HTR-8/SVneo (cell line): ENCODE measurements around the gene MAP3K14.

ENCODE experiments used
- DNase-seq: peaks from one replicate; pipeline ENCODE4 v3.0.0; 2011; ENCODE audit warnings: low spot score, mixed read lengths; ENCODE audit not compliant: insufficient read length
- FAIRE-seq: peaks from 2 replicates; lab custom pipeline; 2011; peaks lifted over from hg19 to GRCh38; lab: Jason Lieb, UNC

The MAP3K14 gene

DNA sequence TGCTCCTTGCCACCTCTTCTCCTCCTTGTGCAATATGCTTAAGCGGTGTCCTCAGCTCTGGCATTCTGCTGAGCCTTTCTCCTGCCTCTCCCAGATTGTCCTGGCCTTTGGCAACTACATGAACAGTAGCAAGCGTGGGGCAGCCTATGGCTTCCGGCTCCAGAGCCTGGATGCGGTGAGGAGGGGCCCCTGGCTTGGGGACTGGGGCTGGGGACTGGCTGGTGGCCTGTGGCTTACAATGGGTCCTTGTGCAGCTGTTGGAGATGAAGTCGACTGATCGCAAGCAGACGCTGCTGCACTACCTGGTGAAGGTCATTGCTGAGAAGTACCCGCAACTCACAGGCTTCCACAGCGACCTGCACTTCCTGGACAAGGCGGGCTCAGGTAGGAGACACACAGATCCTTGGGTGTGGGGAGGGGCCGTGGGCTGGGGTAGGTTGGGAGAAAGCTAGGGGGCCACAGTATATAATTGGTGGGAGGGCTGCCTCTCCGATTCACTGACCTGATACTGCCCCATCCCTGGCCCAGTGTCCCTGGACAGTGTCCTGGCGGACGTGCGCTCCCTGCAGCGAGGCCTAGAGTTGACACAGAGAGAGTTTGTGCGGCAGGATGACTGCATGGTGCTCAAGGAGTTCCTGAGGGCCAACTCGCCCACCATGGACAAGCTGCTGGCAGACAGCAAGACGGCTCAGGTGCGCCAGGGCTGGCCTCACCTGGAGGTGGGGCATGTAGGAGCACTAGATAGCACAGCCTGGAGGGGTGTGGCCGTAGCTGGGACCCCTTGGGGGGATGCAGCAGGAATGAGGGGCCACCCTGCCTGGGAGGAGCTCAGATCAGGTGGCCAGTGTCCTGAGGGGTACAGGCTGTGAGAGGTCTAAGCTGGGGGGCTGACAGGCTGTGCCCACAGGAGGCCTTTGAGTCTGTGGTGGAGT lies 71.8 kb downstream of the MAP3K14 start:
- no peak for FAIRE-seq

DNA sequence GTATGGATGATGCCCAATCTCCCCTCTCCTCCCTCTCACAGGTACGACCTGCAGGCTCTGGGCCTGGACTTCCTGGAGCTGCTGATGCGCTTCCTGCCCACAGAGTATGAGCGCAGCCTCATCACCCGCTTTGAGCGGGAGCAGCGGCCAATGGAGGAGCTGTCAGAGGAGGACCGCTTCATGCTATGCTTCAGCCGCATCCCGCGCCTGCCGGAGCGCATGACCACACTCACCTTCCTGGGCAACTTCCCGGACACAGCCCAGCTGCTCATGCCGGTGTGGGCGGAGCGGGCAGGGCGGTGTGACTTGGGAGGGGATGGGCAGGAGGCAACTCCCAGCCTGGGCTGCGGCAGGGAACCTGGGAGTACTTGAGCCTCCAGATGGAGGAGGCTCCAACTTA lies 73.1 kb downstream of the MAP3K14 start:
- no peak for DNase-seq
- peak; percentile 80 for FAIRE-seq

More for the DNA sequence above, 71.8 kb downstream of the MAP3K14 start:
- DNase-seq, result no peak

DNA sequence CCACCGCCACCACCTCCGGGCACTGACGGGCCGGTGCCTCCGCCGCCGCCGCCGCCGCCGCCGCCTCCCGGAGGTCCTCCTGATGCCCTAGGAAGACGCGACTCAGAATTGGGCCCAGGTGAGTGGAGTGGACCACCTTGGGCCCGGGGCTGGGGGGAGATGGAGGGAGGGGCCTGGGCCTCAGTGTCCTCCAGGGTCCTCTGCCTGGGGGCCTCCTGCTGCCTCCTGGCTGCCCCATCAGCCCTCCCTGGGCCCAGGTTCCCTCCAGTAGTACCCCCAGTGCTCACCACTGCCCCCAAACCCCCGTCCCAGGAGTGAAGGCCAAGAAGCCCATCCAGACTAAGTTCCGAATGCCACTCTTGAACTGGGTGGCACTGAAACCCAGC lies 74.8 kb downstream of the MAP3K14 start:
- DNase-seq (no peak), FAIRE-seq (no peak)

DNA sequence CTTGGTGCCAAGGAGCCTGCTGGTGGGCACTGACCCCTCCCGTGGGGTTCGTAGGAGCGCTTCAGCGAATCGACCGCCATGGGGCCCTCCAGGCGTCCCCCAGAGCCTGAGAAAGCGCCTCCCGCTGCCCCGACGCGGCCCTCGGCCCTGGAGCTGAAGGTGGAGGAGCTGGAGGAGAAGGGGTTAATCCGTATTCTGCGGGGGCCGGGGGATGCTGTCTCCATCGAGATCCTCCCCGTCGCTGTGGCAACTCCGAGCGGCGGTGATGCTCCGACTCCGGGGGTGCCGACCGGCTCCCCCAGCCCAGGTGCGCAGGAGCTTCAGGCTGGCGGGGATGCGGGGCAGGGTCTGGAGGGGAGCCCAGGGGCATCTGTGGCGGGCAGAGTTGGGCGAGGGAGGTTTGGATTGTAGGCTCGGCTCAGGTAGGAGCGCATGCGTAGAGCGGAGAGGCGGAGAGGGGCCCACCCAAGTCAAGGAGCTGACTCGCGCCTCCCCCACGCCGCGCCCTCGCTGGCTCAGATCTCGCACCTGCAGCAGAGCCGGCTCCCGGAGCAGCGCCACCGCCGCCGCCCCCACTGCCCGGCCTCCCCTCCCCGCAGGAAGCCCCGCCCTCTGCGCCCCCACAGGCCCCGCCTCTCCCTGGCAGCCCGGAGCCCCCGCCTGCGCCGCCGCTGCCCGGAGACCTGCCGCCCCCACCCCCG lies 75.3 kb downstream of the MAP3K14 start:
- DNase-seq, result no peak
- no peak for FAIRE-seq

DNA sequence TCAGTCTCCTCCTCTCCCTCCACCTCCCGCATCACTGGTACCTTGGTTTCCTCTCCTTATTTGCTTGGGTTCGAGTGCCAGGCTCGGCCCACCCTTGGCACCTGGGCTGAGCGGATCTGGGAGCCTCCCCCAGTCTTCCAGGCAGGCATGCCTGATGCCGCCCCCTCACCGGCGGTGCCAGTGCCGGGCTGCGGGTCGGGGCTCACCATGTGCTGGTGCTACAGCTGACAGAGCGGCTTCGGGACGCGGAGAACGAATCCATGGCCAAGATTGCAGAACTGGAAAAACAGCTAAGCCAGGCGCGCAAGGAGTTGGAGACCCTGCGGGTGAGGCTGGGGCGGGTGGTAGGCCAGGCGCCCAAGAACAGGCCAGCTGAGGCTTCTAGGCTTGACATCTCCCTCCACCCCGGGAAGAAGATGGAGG lies 75.9 kb downstream of the MAP3K14 start:
- DNase-seq (no peak), FAIRE-seq (no peak)

DNA sequence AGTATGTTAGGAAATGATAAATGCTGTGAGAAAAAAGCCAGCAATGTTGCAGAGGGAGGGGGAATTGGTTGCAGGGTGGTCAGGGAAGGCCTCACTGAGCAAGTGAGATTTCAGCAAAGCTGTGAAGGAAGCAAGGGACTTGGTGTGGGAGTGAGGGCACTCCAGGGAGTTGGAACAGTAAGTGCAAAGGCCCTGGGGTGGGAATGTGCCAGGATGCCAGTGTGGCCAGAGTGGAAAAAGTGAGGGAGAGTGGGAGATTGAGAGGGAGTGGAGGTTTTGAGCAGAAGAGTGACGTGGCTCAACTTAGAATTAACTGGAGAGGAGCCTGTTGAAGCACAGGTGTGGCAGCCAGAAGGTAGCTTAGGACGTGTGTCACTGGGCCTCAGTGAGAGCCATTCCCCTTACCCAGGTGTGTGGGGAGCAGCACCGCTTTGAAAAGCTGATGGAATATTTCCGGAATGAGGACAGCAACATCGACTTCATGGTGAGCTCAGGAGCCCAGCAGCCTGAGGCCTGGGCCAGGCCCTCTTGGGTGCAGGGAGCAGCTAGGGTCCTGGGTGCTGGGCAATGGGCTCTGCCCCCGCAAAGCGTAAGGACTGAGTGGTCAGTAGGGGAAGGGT lies 78.6 kb downstream of the MAP3K14 start:
- DNase-seq, result no peak
- FAIRE-seq, result no peak

DNA sequence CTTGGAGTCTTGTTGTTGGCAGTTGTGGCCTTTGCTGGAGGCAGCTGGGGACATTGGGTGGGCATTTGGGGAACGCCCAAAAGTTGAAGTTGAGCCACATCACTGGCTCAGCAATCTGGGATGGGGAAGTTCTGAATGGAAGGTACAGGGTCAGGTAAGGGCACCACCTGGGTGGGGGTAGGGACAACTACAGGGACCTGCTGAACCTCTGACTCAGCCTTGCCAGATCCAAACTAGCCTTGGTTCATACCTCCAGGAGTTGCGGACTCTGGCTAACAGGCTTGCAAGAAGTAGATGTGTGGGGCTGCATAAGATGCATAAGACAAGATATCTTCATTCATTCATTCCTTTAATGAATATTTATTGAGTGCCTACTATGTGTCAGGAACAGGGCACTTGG lies 79.1 kb downstream of the MAP3K14 start:
- DNase-seq, result no peak
- peak; percentile 79 for FAIRE-seq

DNA sequence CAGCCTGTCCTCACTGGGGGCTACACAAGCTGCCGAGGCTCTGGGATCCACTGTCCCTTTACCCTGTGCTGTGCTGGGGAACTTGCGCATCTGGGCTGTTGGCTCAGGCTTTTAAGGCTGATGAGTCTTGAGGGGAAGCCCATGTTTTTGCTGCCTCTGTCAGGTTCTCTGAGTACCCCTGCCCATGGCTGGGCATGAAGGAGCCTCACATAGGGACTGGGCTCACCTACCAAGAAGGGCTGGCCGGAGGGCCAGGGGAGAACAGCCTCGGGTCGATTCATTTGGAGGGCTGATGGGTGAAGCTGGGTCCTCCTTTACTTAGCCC lies 80.6 kb downstream of the MAP3K14 start:
- DNase-seq (no peak), FAIRE-seq (no peak)

DNA sequence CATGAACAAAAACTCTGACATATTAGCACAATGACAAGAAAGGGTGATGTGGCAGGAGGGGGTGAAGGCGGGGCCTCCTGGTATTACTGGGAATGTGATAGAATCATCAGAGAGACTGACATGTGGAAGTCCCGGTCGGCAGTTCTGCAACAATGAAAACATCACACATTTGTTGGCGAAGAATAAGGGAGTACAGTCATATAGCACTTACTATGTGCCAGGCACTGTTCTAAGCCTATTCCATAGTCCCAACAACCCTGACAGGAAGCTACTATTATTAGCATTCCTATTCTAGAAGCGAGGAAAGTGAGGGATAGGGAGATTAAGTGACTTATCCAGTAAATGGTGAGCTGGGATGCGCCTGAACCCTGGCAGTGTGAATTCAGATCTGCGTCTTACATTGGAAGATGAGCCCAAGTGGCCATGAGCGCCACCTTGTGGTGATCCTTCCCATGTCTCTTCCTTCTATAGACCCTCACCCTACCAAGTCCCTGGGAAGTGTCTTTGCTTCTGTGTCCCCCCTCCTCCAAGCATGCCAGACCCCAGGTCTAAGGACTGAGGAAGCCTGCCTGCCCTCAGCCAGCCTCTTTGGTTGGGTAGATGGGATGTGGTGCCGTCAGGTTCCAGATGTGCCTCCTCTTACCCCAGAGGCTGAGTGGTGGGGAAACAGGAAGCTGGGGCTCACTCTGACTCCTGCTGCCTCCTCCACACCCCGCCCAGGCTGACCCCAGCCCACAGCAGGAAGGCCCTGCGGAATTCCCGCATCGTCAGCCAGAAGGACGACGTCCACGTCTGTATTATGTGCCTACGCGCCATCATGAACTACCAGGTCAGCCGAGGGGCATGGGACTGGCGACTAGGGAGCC lies 81.2 kb downstream of the MAP3K14 start:
- peak; percentile 89 for FAIRE-seq

DNA sequence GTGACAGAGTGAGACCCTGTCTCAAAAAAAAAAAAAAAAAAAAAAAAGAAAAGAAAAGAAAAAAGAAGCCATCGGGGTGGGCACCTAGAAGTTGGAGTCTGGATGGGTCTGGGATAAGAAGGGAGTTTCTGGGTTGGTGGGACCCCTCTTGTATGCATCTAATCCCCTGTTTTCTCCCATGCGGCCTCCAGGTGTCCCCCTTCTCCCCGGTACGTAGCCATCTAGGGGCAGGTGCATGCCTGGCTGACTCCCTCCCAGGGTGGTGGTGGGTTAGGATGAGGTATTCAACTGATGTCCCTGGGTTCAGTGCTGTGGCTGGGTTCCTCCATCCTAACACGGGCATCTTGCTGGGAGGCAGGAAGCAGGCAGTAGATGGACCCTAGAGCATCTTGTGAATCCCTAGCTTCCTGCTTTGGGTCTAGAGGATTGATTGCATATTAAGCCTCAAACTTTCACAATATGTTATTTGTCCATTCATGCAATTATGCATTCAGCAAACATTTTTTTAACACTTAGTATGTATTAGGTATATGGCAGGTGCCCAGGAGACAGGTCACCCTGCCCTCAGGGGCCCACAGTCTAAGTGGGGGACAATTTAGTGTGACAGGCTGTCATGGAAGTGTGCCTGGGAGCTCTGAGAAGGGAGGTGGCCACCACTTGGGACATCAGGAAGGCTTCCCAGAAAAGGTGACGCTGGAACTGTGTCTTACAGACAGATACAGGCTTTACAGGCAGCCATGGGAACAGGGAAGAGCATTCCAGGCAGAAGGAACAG lies 82.0 kb downstream of the MAP3K14 start:
- no peak for FAIRE-seq
- peak; percentile 61 for DNase-seq

More for the DNA sequence above, 81.2 kb downstream of the MAP3K14 start:
- DNase-seq, result peak; percentile 83

DNA sequence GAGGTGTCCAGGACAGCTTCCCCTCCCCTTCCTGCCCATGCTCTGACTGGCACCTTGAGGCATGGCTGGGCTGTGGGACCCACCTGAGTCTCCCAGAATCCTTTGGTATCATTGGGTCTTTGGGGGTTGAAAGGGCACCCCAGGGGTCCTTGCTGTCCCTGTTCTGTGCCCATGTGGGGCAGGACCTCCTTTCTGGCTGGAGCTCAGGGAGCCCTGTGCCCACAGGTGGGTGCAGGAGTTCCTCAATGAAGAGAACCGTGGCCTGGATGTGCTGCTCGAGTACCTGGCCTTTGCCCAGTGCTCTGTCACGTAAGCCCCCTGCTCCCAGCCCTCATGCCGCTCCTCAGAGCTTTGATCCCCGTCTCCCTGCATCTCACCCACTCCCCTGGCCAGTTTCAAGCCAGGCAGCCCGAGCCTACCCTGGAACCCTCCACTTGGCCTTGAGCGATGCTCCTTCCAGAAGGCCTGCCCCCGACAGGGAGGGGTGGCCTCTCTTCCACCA lies 83.3 kb downstream of the MAP3K14 start:
- FAIRE-seq (no peak), DNase-seq (no peak)

DNA sequence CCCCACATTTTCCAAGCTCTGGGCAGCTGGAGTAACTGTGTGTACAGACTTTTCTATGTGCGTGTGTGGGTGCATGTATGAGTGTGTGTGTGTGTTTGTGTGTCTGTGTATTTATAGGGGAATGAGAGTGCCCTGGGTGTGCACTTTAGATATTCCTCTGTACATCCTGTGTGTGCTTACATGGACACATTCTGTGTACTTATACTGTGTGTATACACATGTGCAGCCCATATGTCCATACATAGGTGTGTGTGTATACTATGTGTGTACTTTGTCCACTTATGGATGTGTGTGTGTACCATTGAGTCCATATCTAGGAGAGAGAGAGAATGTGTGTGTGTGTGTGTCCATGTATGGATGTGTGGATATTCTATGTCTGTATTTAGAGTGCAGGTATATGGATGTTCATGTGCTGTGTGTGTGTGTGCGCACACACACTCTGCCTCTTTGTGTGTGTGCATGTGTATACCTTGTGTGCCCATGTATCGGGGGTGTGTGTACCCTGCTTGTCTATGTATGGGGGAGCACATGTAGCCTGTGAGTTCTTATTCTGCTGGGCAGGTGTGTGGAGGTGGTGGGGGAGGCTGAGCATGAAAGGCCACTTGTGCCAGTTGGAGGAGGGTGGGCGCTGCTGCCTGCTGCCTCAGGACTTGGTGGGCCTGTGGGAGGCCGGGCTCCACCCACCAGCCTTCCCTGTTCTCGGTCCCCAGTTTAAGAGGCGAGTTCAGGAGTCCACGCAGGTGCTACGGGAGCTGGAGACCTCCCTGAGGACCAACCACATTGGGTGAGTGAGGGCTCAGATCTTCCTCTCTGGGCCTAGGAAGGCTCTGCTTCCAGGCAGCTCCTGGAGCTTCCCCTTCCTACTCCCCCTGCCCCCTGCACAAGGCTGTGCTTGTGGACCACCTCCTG lies 84.1 kb downstream of the MAP3K14 start:
- FAIRE-seq (peak; percentile 72), DNase-seq (no peak)

DNA sequence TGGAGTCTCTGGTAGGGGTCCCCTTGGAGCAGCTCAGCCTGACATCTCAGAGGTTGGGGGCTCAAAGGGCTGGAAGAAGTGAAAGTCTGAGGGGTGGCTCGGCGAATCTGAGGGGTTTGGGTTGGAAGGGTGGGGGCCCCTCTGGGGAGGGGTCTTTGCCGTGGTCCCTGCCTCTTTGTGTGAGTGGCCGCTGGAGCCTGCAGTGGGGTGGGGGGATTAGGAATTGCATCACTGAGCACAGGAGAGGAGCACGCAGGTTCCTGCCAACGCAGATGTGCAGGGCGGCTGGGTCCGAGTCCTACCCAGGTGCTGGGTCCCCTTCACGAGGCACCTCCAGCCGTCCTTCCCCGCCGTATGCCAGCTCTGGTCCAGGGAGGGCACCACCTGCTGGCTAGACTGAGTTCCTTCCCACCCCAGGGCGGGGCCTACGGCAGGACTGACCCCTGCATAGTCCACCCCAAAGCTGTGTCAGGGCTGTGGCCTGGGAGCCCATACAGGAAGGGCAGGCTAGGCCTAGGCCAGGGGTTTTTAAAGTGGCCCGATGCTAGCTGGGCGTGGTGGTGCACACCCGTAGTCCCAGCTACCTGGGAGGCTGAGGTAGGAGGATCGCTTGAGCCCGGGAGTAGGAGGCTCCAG lies 85.2 kb downstream of the MAP3K14 start:
- peak; percentile 71 for DNase-seq
- FAIRE-seq, result no peak

DNA sequence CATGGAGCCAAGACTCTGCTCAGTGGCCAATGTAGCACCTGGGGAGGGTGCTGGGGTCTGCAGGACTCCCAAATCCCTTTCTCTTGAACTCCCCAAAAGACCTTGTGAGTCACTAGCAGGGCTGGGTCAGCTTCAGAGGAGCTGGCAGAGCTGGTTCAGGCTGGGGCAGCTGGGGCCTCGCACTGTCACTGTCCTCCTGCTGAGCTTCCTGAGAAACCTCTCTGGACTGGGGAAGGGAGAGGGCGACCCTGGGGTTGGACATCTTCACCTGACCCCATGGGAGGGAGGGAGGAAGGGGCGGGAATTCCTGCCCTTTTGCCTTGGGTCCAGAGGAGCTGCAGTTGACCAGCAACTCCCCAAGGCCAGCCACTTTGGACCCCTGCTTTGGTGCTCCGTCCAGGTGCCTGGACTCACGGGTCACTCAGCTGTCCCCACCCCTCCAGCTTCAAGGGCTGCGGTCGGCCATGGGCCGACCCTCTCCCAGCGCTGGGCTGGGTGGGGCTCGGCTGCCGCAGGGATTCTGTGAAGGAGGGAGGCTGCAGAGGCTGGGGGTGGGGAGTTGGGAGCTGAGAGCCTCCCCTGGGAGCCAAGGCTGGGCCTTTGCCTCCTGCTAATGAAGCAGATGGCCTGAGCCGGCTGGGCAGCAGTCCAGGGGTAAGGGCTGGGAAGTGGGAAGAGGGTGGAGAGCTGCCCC lies 85.9 kb downstream of the MAP3K14 start:
- DNase-seq, result no peak
- no peak for FAIRE-seq

DNA sequence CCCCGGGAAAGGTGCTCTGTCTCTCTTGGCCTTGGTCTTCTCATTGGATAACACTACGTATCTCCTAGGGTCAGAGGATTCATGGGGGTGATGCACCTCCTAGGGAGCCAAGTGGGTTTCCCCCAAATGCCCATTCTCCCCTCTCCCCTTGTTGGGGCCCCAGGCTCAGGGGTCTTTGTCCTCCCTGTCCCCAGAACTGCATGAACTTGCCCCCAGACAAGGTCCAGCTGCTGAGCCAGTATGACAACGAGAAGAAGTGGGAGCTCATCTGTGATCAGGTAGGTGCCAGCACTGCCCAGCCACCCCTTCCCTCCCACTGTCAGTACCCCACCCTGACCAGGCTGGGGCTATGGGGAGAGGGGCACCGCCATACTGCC lies 86.4 kb downstream of the MAP3K14 start:
- DNase-seq (no peak), FAIRE-seq (no peak)

DNA sequence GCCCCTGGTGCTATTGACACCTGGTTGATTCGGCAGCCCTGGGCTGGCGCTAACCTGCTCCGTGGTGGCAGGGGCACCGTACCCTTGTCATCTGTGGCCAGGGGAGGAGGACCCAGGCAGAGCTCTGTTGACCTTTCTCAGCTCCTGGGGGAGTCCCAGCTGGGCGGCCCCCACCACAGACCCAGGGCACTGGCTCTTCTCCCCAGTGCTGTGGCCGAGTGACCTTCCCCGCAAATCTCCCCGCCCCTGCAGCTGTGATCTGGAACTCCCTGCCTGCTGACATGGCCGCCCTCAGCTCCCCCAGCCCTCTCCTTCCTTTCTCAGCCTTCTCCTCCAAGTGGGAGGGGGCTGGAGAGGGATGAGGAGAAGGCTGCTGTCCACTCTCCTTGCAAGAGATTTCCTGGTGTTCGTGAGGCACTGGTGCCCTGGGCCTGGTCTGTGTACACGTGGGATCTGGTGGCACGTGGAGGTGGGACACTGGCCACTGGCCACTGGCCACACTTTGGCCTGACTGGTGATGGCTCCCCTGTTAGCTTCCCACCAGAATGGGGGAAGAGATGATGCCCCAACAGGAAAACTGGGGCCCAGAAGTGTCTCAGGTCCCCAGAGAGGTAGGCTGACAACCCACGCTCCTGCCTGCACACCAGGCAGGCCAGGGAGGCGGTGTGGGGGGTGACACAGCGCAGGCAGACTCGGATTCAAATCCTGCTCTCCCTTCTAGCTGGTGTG lies 87.0 kb downstream of the MAP3K14 start:
- peak; percentile 80 for FAIRE-seq
- no peak for DNase-seq
